GM12892 (cell line): ENCODE measurements around the gene HAVCR2.

ENCODE experiments used
- POLR2A ChIP-seq: IDR thresholded peaks from 2 replicates; pipeline ENCODE4 v1.6.1; 2011; ENCODE audit warnings: low read depth, low read length, control low read depth
- TAF1 ChIP-seq: IDR thresholded peaks from 2 replicates; pipeline ENCODE4 v1.6.1; 2011; ENCODE audit warnings: low read depth, mild to moderate bottlenecking, control low read depth, low read length, borderline replicate concordance

GRCh38 chr5:157059093-157059539, 49.7 kb downstream of the HAVCR2 start, which contains the start of gene HAVCR1:
- no peak for TF ChIP-seq POLR2A
- TF ChIP-seq TAF1, result no peak
